SK-N-SH treated with all-trans-retinoic acid at 6 μM for 48 hours (cell line): ENCODE data around the gene NKD1.

Experiments used
- GLIS3 ChIP-seq: fragments of 250-450 bp; sonication (Bioruptor Pico); IDR thresholded peaks from 2 replicates; pipeline ENCODE4 v1.5.0; 2020; ENCODE audit warnings: mild to moderate bottlenecking, moderate library complexity
- TSHZ2 ChIP-seq: fragments of 250-450 bp; sonication (Bioruptor Pico); IDR thresholded peaks from 2 replicates; pipeline ENCODE4 v1.5.0; 2020; ENCODE audit warnings: mild to moderate bottlenecking, moderate library complexity
- ZC3H10 ChIP-seq: fragments of 250-450 bp; sonication (Bioruptor Pico); IDR thresholded peaks from 2 replicates; pipeline ENCODE4 v1.5.1; 2021; ENCODE audit warnings: mild to moderate bottlenecking, moderate library complexity
- ZFP30 ChIP-seq: fragments of 450-650 bp; formaldehyde crosslinking; IDR thresholded peaks from 2 replicates; pipeline ENCODE4 v1.5.0; 2022; ENCODE audit warnings: mild to moderate bottlenecking, moderate library complexity
- TF ChIP-seq, protein P1 (sequence below): fragments of 250-450 bp; sonication (Bioruptor Pico); IDR thresholded peaks from 2 replicates; pipeline ENCODE4 v1.8.0; 2020; ENCODE audit warnings: mild to moderate bottlenecking, moderate library complexity, borderline replicate concordance

GRCh38 chr16:50595859-50596258 is 47.7 kb downstream of the NKD1 start:
- TF ChIP-seq GLIS3 (CRISPR knock-in tag) (no peak), TSHZ2 (CRISPR knock-in tag) (no peak), ZFP30 (CRISPR knock-in tag) (no peak), ZC3H10 (no peak)
- TF ChIP-seq, protein P1, sequence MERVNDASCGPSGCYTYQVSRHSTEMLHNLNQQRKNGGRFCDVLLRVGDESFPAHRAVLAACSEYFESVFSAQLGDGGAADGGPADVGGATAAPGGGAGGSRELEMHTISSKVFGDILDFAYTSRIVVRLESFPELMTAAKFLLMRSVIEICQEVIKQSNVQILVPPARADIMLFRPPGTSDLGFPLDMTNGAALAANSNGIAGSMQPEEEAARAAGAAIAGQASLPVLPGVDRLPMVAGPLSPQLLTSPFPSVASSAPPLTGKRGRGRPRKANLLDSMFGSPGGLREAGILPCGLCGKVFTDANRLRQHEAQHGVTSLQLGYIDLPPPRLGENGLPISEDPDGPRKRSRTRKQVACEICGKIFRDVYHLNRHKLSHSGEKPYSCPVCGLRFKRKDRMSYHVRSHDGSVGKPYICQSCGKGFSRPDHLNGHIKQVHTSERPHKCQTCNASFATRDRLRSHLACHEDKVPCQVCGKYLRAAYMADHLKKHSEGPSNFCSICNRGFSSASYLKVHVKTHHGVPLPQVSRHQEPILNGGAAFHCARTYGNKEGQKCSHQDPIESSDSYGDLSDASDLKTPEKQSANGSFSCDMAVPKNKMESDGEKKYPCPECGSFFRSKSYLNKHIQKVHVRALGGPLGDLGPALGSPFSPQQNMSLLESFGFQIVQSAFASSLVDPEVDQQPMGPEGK (CRISPR knock-in tag): no peak
